GM21390 (cell line): Measurements from ENCODE around the gene XRCC3.

Source experiments
- ATAC-seq: cut with Tn5 transposase; IDR thresholded peaks from one replicate; pipeline ENCODE4 v1.9.1; 2021; ENCODE audit not compliant: unreplicated experiment

XRCC3 gene

GRCh38 chr14:103715052-103716000 is at the start of gene XRCC3, which contains the start of gene ZFYVE21:
Gene XRCC3 (minus strand): TSS chr14:103715451. CDS start chr14:103711087, 4,364 bp downstream.
Gene ZFYVE21 (plus strand): TSS chr14:103715810. CDS start chr14:103715842, 32 bp downstream.
- ATAC-seq = peak; percentile 95

GRCh38 chr14:103763730-103764488 is 48.7 kb upstream of the XRCC3 start:
- peak; percentile 87 for ATAC-seq

- ATAC-seq = no peak
Observed at GRCh38 chr14:103762541-103762940, 47.3 kb upstream of the XRCC3 start.

- no peak for ATAC-seq
Observed at GRCh38 chr14:103762036-103762435, 46.8 kb upstream of the XRCC3 start.

- no peak for ATAC-seq
Observed at GRCh38 chr14:103758059-103758776, 43.0 kb upstream of the XRCC3 start.

GRCh38 chr14:103755060-103755459 is 39.8 kb upstream of the XRCC3 start:
- ATAC-seq = no peak

GRCh38 chr14:103753774-103754173 is 38.5 kb upstream of the XRCC3 start:
- no peak for ATAC-seq

- ATAC-seq = no peak
Observed at GRCh38 chr14:103749860-103750259, 34.6 kb upstream of the XRCC3 start.

GRCh38 chr14:103749452-103749851 is 34.2 kb upstream of the XRCC3 start:
- ATAC-seq = no peak

GRCh38 chr14:103748534-103748857 is 33.2 kb upstream of the XRCC3 start:
- ATAC-seq = no peak

GRCh38 chr14:103746701-103747100 is 31.4 kb upstream of the XRCC3 start:
- no peak for ATAC-seq

- no peak for ATAC-seq
Observed at GRCh38 chr14:103745424-103745823, 30.2 kb upstream of the XRCC3 start.

- no peak for ATAC-seq
Observed at GRCh38 chr14:103744621-103745395, 29.6 kb upstream of the XRCC3 start.

- no peak for ATAC-seq
Observed at GRCh38 chr14:103743691-103744090, 28.4 kb upstream of the XRCC3 start.

- ATAC-seq = no peak
Observed at GRCh38 chr14:103742499-103743255, 27.4 kb upstream of the XRCC3 start.

- ATAC-seq = no peak
Observed at GRCh38 chr14:103741876-103742275, 26.6 kb upstream of the XRCC3 start.

GRCh38 chr14:103740991-103741689 is 25.9 kb upstream of the XRCC3 start:
- ATAC-seq = no peak

- no peak for ATAC-seq
Observed at GRCh38 chr14:103739793-103740501, 24.7 kb upstream of the XRCC3 start.

GRCh38 chr14:103739466-103739792 is 24.2 kb upstream of the XRCC3 start:
- no peak for ATAC-seq
